ENCODE measurements around the gene BCKDHA. TPM values are rescaled to one million over a fixed set of nuclear protein-coding genes. Genes with fewer than 3 reads are reported as not detected.

The BCKDHA gene
- total and polyA plus RNA-seq, 2 experiments from 2014 or later, result 30.3 to 39.6 TPM

- no peaks in the 10 kb centered on the region for H3K36me3 ChIP-seq (replicated peaks; ENCODE audit: insufficient read depth, low read depth)
- H3K4me2 ChIP-seq, result no peak overlapping the region
- no peaks in the 10 kb centered on the region for H3K27me3 ChIP-seq
- H3K4me3 ChIP-seq, result no peak overlapping the region
- no peaks in the 10 kb centered on the region for H3K79me2 ChIP-seq
- H3K27ac ChIP-seq, result peak overlapping the region; percentile 82
- no peaks in the 10 kb centered on the region for H3K9me3 ChIP-seq (ENCODE audit: low read depth)
- no peaks in the 10 kb centered on the region for H3K4me1 ChIP-seq (ENCODE audit: insufficient read depth)
- H3K9me2 ChIP-seq (replicated peaks; ENCODE audit: insufficient read depth), result no peaks in the 10 kb centered on the region
- no peak overlapping the region for H2AFZ ChIP-seq
- TF ChIP-seq EZH2phosphoT487 (IDR thresholded peaks at IDR 0.05; ENCODE audit: low read depth, severe bottlenecking, unreplicated experiment) (no peak), CTCF (IDR thresholded peaks at IDR 0.05; ENCODE audit: poor library complexity) (no peak), EZH2 (IDR thresholded peaks at IDR 0.05; ENCODE audit: borderline replicate concordance) (no peak)
- no peaks in the 10 kb centered on the region for H4K20me1 ChIP-seq (ENCODE audit: insufficient read depth, poor library complexity, severe bottlenecking)
- WGBS (ENCODE audit: low lambda C conversion rate, missing lambda C conversion rate), result 64% methylated on average over 12 of the region's 12 CpGs
- peak; percentile 84 for DNase-seq (ENCODE audit: low spot score)
These were observed 18.6 kb downstream of the BCKDHA start for GRCh38 chr19:41416194-41416674.

- Histone ChIP-seq H2AFZ (no peak overlapping the region), H3K4me3 (no peak overlapping the region), H3K36me3 (replicated peaks; ENCODE audit: insufficient read depth, low read depth) (no peaks in the 10 kb centered on the region), H3K9me2 (replicated peaks; ENCODE audit: insufficient read depth) (no peaks in the 10 kb centered on the region), H3K27ac (no peak overlapping the region), H3K9me3 (ENCODE audit: low read depth) (no peaks in the 10 kb centered on the region), H3K4me1 (ENCODE audit: insufficient read depth) (no peaks in the 10 kb centered on the region), H4K20me1 (ENCODE audit: insufficient read depth, poor library complexity, severe bottlenecking) (no peaks in the 10 kb centered on the region), H3K27me3 (no peaks in the 10 kb centered on the region), H3K79me2 (peaks cover 12% of the 10 kb centered on the region), H3K4me2 (no peak overlapping the region)
- 95% methylated on average over 8 of the region's 8 CpGs for WGBS (ENCODE audit: low lambda C conversion rate, missing lambda C conversion rate)
- no peak for TF ChIP-seq CTCF (IDR thresholded peaks at IDR 0.05; ENCODE audit: poor library complexity)
- TF ChIP-seq EZH2phosphoT487 (IDR thresholded peaks at IDR 0.05; ENCODE audit: low read depth, severe bottlenecking, unreplicated experiment), result no peak
- TF ChIP-seq EZH2 (IDR thresholded peaks at IDR 0.05; ENCODE audit: borderline replicate concordance), result no peak
- DNase-seq (ENCODE audit: low spot score), result no peak
These were observed 22.7 kb downstream of the BCKDHA start for GRCh38 chr19:41420101-41420880.

- H3K9me3 ChIP-seq (ENCODE audit: low read depth), result no peaks in the 10 kb centered on the region
- no peaks in the 10 kb centered on the region for H3K9me2 ChIP-seq (replicated peaks; ENCODE audit: insufficient read depth)
- H3K4me3 ChIP-seq, result no peak overlapping the region
- 83% methylated on average over 5 of the region's 6 CpGs for WGBS (ENCODE audit: low lambda C conversion rate, missing lambda C conversion rate)
- no peak overlapping the region for H2AFZ ChIP-seq
- TF ChIP-seq CTCF (IDR thresholded peaks at IDR 0.05; ENCODE audit: poor library complexity) (no peak), EZH2 (IDR thresholded peaks at IDR 0.05; ENCODE audit: borderline replicate concordance) (no peak), EZH2phosphoT487 (IDR thresholded peaks at IDR 0.05; ENCODE audit: low read depth, severe bottlenecking, unreplicated experiment) (no peak)
- peaks cover 4% of the 10 kb centered on the region for H3K4me1 ChIP-seq (ENCODE audit: insufficient read depth)
- no peak overlapping the region for H3K27ac ChIP-seq
- peaks cover 22% of the 10 kb centered on the region for H3K79me2 ChIP-seq
- no peak overlapping the region for H3K4me2 ChIP-seq
- no peak for DNase-seq (ENCODE audit: low spot score)
- H3K27me3 ChIP-seq, result no peaks in the 10 kb centered on the region
- H3K36me3 ChIP-seq (replicated peaks; ENCODE audit: insufficient read depth, low read depth), result no peaks in the 10 kb centered on the region
- no peaks in the 10 kb centered on the region for H4K20me1 ChIP-seq (ENCODE audit: insufficient read depth, poor library complexity, severe bottlenecking)
These were observed 23.7 kb downstream of the BCKDHA start for GRCh38 chr19:41421314-41421713.

Measured in hepatocyte (in vitro differentiated cells).